ENCODE measurements around the gene EEFSEC.

DNA sequence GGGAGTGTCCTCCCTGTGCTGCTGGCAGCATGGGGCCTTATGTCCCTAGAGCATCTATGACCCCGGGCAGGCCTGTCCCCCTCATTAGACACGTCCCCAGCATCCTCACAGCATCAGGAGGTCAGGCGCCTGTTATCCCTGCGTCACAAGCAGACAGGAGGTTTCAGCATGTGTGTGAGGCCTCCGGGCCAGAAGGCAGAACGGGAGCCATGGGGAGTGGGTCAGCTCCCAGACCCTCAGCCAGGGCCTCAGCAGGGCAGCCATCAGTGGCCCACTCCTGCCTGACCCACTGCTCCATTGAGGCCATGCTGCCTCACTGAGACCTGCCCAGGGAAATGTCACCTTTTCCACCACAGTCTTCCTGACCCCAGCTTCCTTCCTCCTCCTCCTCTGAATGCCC is 241.8 kb downstream of the EEFSEC start:
- TF ChIP-seq POLR2A (IDR thresholded peaks at IDR 0.05; ENCODE audit: low read depth): no peak
- TF ChIP-seq POLR2AphosphoS5 (IDR thresholded peaks at IDR 0.05): no peak
- TF ChIP-seq CTCF (IDR thresholded peaks at IDR 0.05): no peak
